GM18907 (cell line): ENCODE results near the gene YJU2.
"Not testable (repeated sequence)": the region's sequence is repeated elsewhere in the genome, so short reads cannot be mapped to it uniquely, and the experiment has no call there.

Experiments
- ATAC-seq: cut with Tn5 transposase; IDR thresholded peaks from one replicate; pipeline ENCODE4 v1.9.1; 2021; ENCODE audit warnings: mild to moderate bottlenecking, moderate library complexity; ENCODE audit not compliant: unreplicated experiment

YJU2 gene

DNA sequence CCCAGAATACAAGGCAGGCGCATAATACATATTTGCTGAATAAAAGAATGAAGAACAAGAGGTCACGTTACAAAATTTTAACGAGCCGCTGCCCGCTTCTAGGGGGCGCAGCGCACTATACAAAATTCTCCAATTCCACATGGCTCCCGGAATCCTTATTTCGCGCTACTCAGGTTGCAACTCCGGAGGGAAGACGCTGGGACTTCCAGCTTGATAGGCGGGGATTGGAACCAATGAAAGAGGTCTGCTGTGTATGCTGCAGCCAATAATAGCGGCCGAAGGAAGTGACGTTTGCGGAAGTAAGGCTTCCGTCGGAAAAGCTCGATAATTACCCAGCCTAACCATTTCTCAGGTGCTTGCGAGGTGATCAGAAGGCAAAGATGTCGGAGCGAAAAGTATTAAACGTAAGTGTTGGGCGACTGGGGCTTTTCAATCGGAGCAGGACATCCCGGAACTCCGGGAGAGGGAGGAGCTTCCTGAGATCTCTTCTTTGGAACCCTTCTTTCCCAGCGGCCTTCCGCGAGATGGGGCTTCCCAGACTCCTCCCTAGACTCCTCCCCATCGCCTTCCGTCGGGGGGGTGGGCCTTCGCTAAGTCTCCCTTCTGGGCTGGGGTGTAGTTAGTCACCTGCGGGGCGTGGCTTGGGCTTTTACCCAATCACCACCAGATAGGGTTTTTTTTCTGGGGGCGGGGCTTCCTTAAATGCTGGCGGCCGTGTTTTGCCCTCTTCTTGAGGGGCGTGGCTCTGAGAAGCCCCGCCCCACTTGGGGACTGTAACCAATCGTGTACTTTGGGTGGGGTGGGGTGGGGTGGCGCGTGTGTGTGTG is at the start of gene YJU2:
Gene YJU2 (plus strand): TSS at position 314 of the 827 bp plus-strand sequence. CDS start 67 bp downstream, at position 381.
- peak; percentile 88 for ATAC-seq

GRCh38 chr19:4197228-4197624 is 49.7 kb upstream of the YJU2 start:
- no peak for ATAC-seq

- no peak for ATAC-seq
Observed at GRCh38 chr19:4197625-4198466, 49.0 kb upstream of the YJU2 start.

DNA sequence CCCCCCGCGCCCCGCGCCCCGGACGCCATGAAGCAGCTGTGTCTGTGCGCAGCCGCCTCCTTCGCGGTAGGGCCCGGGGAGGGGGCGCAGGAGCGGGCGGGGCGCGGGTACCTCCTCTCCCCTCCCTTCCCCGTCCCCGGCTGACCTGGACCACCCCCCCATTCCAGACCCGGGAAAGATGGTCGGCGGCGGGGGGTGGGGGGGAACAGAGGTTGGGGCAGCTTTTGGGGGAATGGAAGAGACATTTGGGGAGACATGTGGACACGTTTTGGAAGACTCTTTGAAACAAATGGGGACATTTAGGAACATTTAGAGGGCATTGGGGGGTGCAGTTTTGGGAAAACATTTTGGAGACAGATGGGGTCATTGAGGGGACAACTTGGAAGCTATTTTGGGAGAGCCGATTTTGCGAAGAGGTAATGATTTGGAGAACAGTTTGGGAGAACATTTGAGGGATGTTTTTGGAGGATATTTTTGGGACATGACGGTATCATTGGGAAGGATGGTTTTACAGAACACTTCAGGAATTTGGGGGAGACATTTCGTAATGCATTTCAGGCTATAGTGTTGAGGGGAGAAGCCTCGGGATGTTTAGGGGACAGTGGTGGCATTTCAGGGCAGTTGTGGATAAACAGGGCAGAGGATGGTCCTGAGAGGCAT is 48.3 kb upstream of the YJU2 start:
- ATAC-seq = no peak

DNA sequence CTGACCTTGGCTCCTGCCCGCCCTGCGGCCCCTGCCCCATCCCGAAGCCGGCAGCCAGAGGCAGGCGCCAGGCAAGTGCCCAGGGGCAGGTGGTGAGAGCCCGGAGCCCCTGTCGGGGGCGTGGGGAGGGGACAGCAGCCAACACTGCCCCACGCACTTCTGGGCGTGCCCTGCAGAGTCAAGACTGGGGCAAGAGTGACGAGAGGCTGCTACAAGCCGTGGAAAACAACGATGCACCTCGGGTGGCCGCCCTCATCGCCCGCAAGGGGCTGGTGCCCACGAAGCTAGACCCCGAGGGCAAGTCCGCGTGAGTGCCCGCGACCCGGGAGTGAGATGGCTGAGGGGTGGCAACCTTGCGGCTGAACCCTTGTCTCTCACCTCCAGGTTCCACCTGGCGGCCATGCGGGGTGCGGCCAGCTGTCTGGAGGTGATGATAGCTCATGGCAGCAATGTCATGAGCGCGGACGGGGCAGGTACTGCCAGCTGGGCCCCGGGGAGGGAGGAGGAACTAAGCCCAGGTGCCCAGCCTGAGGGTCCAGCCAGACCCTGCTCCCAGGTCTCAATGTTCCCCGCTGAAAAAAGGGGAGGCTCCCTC is 47.1 kb upstream of the YJU2 start:
- no peak for ATAC-seq

DNA sequence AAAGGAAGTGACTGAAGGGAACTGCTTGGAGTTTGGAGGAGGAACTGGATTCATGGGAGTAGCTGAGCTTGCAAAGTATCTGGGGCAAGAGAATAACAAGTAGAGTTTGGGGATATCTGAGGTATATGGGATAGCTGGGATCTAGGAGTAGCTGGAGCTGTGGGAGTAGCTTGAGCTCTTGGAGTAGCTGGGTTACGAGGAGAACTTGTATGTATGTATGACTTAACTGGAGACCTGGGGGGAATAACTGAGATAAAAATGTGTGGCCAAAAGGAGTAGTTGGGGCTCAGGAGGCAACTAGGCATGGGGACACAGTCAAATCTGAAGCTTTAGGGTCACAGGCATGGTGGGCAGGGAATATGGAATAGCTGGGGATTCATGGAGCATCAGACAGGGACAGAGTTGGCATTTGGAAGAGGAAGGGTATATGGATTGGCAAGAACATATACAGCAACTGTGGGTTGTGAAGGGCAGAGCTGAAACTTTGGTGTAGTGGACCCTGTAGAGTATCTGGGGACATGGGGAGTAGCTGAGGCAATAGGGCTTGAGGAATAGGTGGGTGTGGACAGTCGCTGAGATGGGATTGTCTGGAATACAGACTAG is 45.8 kb upstream of the YJU2 start:
- no peak for ATAC-seq

- no peak for ATAC-seq
Observed at GRCh38 chr19:4201798-4202197, 45.1 kb upstream of the YJU2 start.

DNA sequence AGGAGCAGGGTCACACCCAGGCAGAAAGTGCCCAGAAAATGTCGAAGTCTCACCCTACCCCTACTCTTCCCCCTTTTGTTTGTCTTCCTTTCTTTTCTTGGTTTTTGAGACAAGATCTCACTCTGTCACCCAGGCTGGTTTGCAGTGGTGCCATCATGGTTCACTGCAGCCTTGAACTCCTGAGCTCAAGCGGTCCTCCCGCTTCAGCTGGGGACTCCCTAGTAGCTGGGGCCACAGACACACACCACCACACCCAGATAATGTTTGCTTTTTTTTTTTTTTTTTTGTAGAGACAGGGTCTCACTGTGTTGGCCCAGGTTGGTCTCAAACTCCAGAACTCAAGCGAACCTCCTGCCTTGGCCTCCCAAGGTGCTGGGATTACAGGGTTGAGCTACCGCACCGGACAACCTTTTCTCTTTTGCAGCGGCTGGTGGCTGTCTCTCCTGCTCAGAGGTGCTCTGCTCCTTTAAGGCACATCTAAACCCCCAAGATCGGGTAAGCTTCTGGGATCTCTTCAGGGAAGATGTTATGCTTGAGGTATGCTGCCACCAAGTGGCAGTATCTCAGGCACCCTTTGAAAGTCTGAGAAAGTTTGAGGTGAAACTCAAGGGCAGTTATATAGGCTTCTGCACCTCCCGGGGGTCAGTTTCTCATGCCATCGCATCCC is 39.9 kb upstream of the YJU2 start:
- ATAC-seq = no peak

DNA sequence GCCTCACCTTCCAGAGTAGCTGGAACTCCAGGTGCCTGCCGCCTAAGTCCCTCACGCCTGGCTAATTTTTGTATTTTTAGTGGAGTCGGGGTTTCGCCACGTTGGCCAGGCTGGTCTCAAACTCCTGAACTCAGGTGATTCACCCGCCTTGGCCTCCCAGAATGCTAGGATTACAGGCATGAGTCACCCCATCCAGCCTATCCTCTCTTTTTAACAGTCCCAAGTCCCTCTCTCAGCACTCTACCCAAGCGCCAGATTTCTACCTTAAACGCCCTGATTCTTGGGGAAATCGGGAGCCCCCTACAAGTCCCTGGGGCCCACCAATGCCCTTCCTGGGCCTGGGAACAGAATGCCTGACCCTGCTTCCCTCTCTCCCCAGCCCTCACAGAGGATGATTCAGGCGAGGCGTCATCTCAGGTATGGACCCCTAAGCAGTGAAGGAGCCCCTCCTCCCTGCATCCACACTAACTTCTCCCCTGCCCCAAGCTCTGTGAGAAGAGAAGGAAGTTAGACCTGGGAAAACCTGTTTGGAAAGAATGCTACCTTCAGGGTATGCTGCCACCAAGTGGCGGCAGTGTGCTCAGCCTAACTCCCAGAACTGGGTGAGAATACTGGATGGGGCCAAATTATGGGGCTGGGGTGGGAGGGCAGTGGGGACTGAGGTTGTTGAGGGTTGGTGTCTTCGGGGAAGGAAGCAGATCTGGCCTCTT is 38.3 kb upstream of the YJU2 start:
- ATAC-seq = no peak

DNA sequence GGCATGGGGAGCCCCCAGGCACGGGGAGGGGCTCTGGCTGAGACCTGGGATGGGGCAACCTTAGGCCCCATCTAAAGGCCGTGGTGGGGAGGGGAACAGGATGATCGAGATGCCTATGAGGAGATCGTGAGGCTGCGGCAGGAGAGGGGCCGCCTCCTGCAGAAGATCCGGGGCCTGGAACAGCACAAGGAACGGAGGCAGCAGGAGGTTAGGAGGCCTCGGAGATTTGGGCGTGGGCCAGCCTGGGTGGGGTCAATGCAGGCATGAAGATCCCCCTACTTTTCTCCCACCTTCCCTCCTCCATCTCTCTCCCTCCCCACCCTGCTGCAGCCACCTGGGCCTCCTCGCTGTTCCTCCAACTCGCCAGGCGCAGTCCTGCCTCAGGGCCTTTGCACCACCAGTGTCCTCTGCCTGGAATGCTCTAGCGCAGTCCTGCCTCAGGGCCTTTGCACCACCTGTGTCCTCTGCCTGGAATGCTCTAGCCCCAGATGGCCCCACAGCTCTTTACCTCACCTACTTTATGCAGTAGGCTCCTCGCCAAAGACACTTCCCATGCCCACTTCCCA is 36.6 kb upstream of the YJU2 start:
- ATAC-seq = no peak

- no peak for ATAC-seq
Observed at GRCh38 chr19:4213116-4213515, 33.8 kb upstream of the YJU2 start.

- no peak for ATAC-seq
Observed at GRCh38 chr19:4215807-4216206, 31.1 kb upstream of the YJU2 start.

GRCh38 chr19:4216846-4217245 is 30.0 kb upstream of the YJU2 start:
- no peak for ATAC-seq

- no peak for ATAC-seq
Observed at GRCh38 chr19:4217429-4218264, 29.2 kb upstream of the YJU2 start.

DNA sequence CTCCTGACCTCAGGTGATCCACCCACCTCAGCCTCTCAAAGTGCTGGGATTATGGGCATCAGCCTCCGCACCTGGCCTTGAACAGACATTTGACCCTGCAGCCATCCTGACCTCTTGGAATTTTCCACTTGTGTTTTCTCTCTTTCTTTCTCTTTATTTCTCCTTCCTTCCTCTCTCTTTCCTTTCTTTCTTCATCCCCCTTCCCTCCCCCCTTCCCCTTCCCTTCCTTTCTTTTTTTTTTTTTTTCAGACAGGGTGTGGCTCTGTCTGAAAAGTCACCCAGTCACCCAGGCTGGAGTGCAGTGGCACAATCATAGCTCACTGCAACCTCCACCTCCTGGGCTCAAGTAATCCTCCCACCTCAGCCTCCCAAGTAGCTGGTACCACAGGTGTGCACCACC is 28.4 kb upstream of the YJU2 start:
- not testable (repeated sequence) for ATAC-seq

- no peak for ATAC-seq
Observed at GRCh38 chr19:4220188-4220587, 26.7 kb upstream of the YJU2 start.

DNA sequence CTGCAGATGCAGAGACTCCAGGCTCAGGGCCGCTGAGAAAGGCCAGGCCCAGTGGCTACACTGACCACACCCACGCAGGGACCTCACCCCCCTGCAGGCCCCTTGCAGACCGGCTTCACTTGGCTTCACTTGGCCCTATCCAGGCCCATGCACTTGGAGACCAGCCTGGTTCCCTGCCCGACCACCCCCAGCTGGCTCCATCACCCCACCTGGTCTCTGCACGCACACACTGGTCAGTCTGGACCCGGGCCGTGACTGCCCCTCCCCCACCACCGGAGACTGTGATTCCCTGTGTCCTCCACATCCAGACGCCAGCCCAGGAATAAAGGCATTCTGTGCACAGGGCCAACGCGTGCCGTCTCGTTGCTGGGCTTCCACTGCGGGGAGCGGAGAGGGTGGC is 22.4 kb upstream of the YJU2 start:
- ATAC-seq = no peak

DNA sequence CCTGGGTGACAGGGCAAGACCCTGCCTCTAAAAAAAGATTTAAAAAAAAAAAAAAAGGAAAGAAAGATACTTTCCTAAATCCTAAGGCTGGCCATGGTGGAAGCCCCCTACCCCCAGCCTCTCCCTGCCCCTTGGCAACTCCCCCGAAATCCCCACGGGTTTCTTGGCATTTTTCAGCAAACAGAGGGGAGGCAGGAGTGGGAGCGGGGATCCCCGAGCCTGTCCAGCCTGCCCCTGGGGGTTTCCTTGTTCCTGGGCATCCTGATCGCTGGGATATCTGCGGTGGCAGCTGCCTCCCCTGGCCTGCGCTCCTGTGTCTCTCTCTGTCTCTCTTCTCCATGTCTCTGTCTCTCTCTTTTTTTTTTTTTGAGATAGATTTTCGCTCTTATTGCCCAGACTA is 21.0 kb upstream of the YJU2 start:
- no peak for ATAC-seq
